Right renal pelvis (tissue), 4 donors: ENCODE measurements around the gene PCDHGA1. TPM values are rescaled to one million over a fixed set of nuclear protein-coding genes. Genes with fewer than 3 reads are reported as not detected.

Source experiments
- DNase-seq, 4 donors: peaks; one replicate each; pipeline ENCODE4 v3.0.0-alpha.2; 2013; ENCODE audit warnings: low read depth in 4 of 4, low spot score in 3 of 4, missing footprints in 1 of 4
- polyA plus RNA-seq, 4 donors: library from polyadenylated mRNA; unstranded; fragments of 120-200 nt; gene quantifications; one replicate each; pipeline ENCODE4 v1.2.1, GENCODE V29; 2013; ENCODE audit not compliant: insufficient read length in 4 of 4

Gene PCDHGA1
- polyA plus RNA-seq, 4 donors, result 0.74 to 1.3 (median 0.96) TPM

- peak; percentile 93 to 95 (median 94) for DNase-seq
Measured at GRCh38 chr5:141524604-141525597, 194.6 kb downstream of the PCDHGA1 start.

- no peak for DNase-seq
Measured at GRCh38 chr5:141525653-141526052, 195.3 kb downstream of the PCDHGA1 start.

DNA sequence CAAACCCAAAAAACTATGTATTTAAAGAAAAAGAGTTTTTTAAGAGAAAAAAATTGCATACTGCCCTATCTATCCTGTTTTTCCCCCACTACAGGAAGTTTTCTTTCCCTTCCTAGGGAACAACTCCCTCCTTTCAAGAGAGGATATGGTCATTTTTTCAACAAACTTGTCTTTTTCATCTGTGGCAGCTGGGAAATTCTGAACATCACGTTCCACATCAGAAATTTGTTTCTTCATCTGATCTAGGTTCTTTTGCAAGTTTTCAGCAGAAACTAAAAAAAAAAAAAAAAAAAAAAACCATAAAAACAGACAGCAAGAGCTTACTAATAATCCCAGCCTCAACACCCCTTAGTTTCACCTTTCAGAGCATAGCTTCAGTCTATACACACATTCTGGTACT, 197.1 kb downstream of the PCDHGA1 start:
- DNase-seq, result no peak

DNA sequence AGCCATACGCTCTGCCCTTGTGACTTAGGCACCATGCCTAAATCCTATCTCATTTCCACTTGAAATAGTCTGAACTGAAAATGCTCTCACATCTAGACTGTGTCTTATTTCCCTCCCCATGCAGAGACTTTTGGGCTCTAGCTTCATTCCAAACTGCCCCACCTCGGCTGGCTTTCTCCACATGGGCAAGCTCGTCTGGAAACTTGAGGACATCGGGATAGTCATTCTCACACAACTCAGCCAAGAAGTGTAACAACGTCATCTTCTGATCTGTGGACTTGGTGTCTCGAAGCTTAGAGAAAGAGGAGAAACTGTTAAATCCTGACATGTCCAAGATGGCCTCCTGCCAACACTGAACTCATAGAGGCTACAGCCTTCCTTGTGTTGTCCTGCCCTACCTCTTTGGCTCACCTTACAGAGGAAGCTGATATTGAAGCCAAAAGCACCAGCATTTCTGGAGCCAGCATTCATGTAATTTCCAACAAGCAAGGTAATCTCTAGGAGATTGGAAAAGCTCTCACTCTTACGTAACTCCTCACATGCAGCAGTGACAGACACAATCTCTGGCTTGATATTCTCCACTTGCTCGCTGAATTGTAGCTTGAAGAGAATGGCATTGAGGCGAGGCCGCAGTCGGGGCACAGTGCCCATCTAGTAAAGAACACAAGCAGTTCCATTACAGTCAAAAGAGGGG, 198.1 kb downstream of the PCDHGA1 start:
- DNase-seq, result no peak

DNA sequence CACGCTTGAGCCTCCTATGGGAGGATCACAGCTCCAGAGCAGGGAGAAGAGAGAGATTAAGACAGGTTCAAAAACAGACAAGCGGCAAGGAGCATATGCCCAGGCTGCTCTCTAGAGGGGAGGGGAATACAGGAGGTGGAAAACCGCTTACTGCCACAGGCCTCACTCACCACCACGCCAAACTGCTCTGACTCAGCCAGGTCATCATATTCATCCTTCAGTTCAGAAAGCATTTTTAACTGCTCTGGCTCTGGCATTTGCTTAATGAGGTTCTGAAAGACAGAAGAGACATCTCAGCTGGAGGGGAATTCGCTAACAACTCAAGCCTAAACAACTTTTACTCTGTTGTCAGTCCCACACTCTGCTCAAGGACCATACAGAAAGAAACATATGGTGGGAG, 198.7 kb downstream of the PCDHGA1 start:
- no peak for DNase-seq

GRCh38 chr5:141529873-141530272, 199.6 kb downstream of the PCDHGA1 start:
- no peak for DNase-seq

DNA sequence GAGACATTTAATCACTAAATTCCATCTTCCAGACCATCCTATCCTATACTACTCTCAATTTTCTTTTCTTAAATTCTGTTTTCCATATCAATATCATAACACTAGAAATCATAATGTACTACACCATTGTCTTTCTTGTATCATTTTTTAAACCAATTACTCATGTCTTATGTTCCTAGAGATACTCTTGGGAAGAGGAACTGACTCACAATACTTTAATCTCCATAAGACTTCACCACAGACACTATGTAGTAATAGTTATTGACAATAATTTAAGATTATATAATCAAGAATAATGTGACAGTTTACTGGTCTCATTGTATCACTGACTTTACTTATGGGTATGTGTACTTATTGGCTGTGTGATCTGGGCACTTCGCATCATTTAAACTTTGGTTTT, 202.4 kb downstream of the PCDHGA1 start:
- no peak for DNase-seq

DNA sequence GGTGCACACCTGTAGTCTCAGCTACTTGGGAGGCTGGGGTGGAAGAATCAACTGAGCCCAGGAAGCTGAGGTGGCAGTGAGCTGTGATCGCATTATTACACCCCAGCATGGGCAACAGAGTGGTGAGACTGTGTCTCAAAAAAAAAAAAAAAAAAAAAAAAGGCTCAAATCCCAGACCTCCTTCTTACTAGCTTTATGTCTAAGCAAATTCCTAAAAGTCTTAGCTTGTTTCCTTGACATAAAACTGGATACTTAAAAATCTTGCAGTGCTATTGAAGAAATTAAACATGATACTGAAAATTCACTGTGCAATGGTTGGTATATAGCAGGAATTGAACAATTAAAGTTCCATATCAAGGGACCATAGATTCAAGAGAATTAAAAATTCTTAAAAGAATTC, 203.6 kb downstream of the PCDHGA1 start:
- DNase-seq, result no peak

DNA sequence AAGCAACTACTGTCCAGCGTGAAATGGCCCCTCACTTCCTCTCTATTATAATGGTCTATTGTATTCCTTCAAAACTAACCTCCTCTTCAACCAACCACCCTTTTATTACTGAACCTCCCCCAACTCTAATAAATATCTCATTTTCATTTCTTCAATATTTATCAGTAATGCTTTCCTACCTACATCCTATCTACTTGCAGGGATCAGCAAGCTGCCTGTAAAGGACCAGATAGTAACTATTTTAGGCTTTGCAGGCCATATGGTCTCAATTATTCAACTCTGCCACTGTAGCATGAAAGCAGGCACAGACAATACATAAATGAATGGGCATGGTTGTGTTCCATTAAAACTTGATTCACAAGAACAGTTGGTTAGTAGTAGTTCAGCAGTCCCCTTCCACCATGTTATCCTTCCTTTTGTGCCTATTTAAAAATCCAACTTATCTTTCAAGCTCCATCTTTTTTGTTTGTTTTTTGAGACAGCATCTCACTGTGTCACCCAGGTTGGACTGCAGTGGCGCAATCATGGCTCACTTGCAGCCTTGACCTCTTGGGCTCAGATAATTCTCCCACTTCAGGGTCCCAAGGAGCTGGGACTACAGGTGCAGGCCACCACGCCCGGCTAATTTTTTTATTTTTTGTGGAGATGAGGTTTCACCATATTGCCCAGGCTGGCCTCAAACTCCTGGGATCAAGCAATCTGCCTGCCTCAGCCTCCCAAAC, 204.3 kb downstream of the PCDHGA1 start:
- no peak for DNase-seq

- no peak for DNase-seq
Measured at GRCh38 chr5:141543053-141543452, 212.7 kb downstream of the PCDHGA1 start.

GRCh38 chr5:141547488-141547887, 217.2 kb downstream of the PCDHGA1 start:
- no peak for DNase-seq

- no peak for DNase-seq
Measured at GRCh38 chr5:141547921-141548320, 217.6 kb downstream of the PCDHGA1 start.

- peak; percentile 80 to 87 (median 84) for DNase-seq
Measured at GRCh38 chr5:141557681-141558136, 227.4 kb downstream of the PCDHGA1 start.

DNA sequence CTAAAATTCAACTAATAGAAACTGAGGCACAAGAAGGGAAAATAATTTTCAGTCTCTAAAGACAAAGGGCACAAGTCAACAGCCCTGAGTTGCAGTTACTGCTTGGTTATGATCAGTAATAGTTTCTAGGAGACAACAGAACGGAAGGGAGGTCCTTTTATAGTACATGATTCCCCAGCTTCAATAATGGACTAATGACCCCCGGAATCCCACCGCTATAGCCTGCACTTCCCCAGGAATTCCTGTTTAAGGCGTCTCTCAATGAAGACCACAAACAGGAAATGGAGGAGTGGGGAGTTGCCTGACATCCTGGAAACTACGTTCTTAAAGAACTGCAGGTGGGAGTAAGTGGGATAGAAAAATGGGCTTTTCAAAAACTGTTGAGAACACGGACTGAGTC, 227.8 kb downstream of the PCDHGA1 start:
- DNase-seq, result no peak

DNA sequence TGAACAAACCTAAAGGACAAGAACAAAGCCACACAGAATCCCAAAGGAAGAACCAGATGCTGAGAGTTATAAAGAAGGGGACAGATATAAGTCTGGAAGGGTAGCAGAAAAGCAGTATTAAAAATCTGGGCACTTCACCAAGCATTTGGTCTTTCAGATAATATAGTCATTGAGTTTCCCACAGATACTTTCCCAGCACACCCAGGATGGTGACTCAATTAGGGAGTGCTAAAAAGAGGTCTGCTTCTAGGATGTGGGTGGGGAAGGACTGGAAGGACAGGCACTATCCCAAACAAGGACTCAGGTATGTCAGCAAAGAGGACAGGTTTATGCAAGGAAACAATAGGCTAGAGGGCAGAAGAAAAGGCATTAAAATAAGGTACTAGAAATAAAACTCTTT, 229.1 kb downstream of the PCDHGA1 start:
- no peak for DNase-seq

- no peak for DNase-seq
Measured at GRCh38 chr5:141560151-141560550, 229.8 kb downstream of the PCDHGA1 start.

DNA sequence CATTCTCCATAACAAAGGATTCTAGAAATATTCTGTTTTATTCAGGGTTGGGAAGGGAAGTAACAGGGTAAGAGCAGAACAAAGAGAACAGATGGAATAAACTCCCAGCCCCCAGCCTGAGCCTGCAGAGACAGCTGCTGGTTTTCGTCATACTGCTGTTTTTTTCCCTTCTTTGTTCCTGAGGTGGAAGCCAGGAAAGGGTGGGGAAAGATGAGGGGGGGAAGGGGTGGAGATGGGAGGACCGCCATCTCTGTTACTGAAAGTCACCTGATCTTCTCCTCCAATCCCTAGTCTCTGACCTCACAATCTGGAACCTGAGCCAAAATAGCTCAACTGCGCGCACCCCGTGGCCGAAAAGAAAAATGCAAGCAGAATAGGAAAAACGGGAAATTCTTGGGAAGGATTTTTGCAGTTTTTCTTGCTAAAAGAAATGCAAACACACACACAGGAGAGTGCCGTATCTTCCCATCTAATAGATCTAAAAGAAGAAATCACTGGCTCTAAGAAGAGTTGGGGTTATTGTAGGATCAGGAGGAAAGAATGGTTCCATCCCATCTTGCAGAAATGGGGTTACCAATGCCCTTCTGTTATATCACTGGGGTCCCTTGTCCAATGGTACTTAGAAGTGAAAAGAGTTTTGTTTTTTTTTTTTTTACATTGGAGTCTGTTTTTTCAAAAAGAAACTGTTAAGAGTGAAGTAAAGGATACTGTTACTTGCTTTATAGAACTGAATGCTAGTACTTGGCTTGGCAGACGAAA, 230.6 kb downstream of the PCDHGA1 start:
- DNase-seq, result peak; percentile 81 to 93 (median 92)
